HEK293 (cell line): ENCODE results near the gene OR2V2.

Experiments used
- CTCF ChIA-PET: fragments of 350-600 bp; formaldehyde crosslinking; extraction: SDS; loops from one replicate; lab custom pipeline; 2021; ENCODE audit warnings: antibody characterized with exemption; lab: Yijun Ruan, JAX
- POLR2A ChIA-PET: fragments of 300-600 bp; formaldehyde crosslinking; extraction: SDS; loops from one replicate; lab custom pipeline; 2020; ENCODE audit warnings: antibody characterized with exemption, inconsistent platforms; lab: Yijun Ruan, JAX
- H3K27ac ChIP-seq: fragments of 200-500 bp; sonication (Bioruptor generic); 2 replicates; pipeline ENCODE4 v1.5.1; 2014; ENCODE audit warnings: low read depth, low read length, control low read depth, inconsistent platforms; ENCODE audit errors: extremely low read depth
- H3K36me3 ChIP-seq, 2 experiments: fragments of 200-500 bp in 1 of 2; sonication (Bioruptor generic) in 1 of 2; 1 replicate in 1 of 2; 2 replicates in 1 of 2; pipeline ENCODE4 v1.5.1; 2014 to 2017; ENCODE audit warnings: inconsistent platforms in 2 of 2, low read length in 2 of 2; ENCODE audit not compliant: control insufficient read depth in 2 of 2, insufficient read depth in 1 of 2
- H3K4me1 ChIP-seq: fragments of 200-500 bp; sonication (Bioruptor generic); 2 replicates; pipeline ENCODE4 v1.5.1; 2014; ENCODE audit warnings: mild to moderate bottlenecking, low read length, inconsistent platforms; ENCODE audit not compliant: control insufficient read depth, insufficient read depth
- H3K4me3 ChIP-seq: 2 replicates; pipeline ENCODE4 v1.5.1; 2011; ENCODE audit warnings: low read depth, mild to moderate bottlenecking, control low read depth, low read length, moderate library complexity
- H3K9me3 ChIP-seq: fragments of 200-500 bp; sonication (Bioruptor generic); 2 replicates; pipeline ENCODE4 v1.5.1; 2014; ENCODE audit warnings: low read depth, low read length, inconsistent platforms; ENCODE audit not compliant: control insufficient read depth, insufficient read depth
- OVOL3 ChIP-seq: fragments of 450-650 bp; formaldehyde crosslinking; IDR thresholded peaks from 2 replicates; pipeline ENCODE4 v1.5.1; 2016; ENCODE audit warnings: missing biosample characterization, missing genetic modification characterization
- TCF7L2 ChIP-seq: IDR thresholded peaks from 2 replicates; pipeline ENCODE4 v1.6.1; 2011; ENCODE audit warnings: low read depth, mild to moderate bottlenecking, inconsistent platforms, low read length, moderate library complexity, borderline replicate concordance
- ZNF10 ChIP-seq: fragments of 450-650 bp; formaldehyde crosslinking; IDR thresholded peaks from 2 replicates; pipeline ENCODE4 v1.5.1; 2017; ENCODE audit warnings: missing biosample characterization, missing genetic modification characterization
- ZNF121 ChIP-seq: fragments of 450-650 bp; formaldehyde crosslinking; IDR thresholded peaks from 2 replicates; pipeline ENCODE4 v1.5.1; 2016; ENCODE audit warnings: missing biosample characterization, missing genetic modification characterization
- ZNF214 ChIP-seq: fragments of 450-650 bp; formaldehyde crosslinking; IDR thresholded peaks from 2 replicates; pipeline ENCODE4 v1.5.1; 2017; ENCODE audit warnings: missing biosample characterization, mild to moderate bottlenecking, missing genetic modification characterization, borderline replicate concordance
- ZNF335 ChIP-seq: fragments of 450-650 bp; formaldehyde crosslinking; conservative IDR thresholded peaks from 2 replicates; pipeline ENCODE4 v1.5.1; 2016; ENCODE audit warnings: missing biosample characterization, missing genetic modification characterization
- ZNF341 ChIP-seq: fragments of 450-650 bp; formaldehyde crosslinking; IDR thresholded peaks from 2 replicates; pipeline ENCODE4; 2016; ENCODE audit warnings: low read depth, missing biosample characterization, missing genetic modification characterization
- ZNF529 ChIP-seq: fragments of 450-650 bp; formaldehyde crosslinking; IDR thresholded peaks from 2 replicates; pipeline ENCODE4 v1.5.1; 2017; ENCODE audit warnings: missing genetic modification characterization, missing biosample characterization; ENCODE audit not compliant: insufficient replicate concordance
- ZNF558 ChIP-seq: fragments of 450-650 bp; formaldehyde crosslinking; IDR thresholded peaks from 2 replicates; pipeline ENCODE4 v1.5.1; 2016; ENCODE audit warnings: missing biosample characterization, missing genetic modification characterization
- ZNF610 ChIP-seq: fragments of 450-650 bp; formaldehyde crosslinking; IDR thresholded peaks from 2 replicates; pipeline ENCODE4 v1.5.1; 2016; ENCODE audit warnings: missing biosample characterization, missing genetic modification characterization, borderline replicate concordance
- ZNF626 ChIP-seq: fragments of 450-650 bp; sonication (Bioruptor Pico); formaldehyde crosslinking; IDR thresholded peaks from 2 replicates; pipeline ENCODE4 v1.5.1; 2018; ENCODE audit warnings: missing biosample characterization, missing genetic modification characterization, inconsistent platforms
- ZNF776 ChIP-seq: fragments of 450-650 bp; formaldehyde crosslinking; IDR thresholded peaks from 2 replicates; pipeline ENCODE4 v1.5.0; 2017; ENCODE audit warnings: missing biosample characterization, missing genetic modification characterization, borderline replicate concordance
- ZNF830 ChIP-seq: fragments of 450-650 bp; IDR thresholded peaks from 2 replicates; pipeline ENCODE4 v1.5.0; 2018; ENCODE audit warnings: missing biosample characterization, missing genetic modification characterization, low read depth, mild to moderate bottlenecking, moderate library complexity
- TF ChIP-seq, protein P1 (sequence below): fragments of 450-650 bp; formaldehyde crosslinking; conservative IDR thresholded peaks from 2 replicates; pipeline ENCODE4 v1.5.1; 2016; ENCODE audit warnings: low read depth, missing biosample characterization, missing genetic modification characterization
- TF ChIP-seq, protein P2 (sequence below): fragments of 450-650 bp; formaldehyde crosslinking; IDR thresholded peaks from 2 replicates; pipeline ENCODE4 v1.5.1; 2016; ENCODE audit warnings: missing biosample characterization, missing genetic modification characterization
- TF ChIP-seq, protein P3 (sequence below): fragments of 450-650 bp; formaldehyde crosslinking; IDR thresholded peaks from 2 replicates; pipeline ENCODE4 v1.5.1; 2017; ENCODE audit warnings: missing biosample characterization, missing genetic modification characterization
- TF ChIP-seq, protein P4 (sequence below): fragments of 450-650 bp; formaldehyde crosslinking; IDR thresholded peaks from 2 replicates; pipeline ENCODE4 v1.5.1; 2016; ENCODE audit warnings: missing biosample characterization, missing genetic modification characterization, low read depth

OR2V2 gene

DNA sequence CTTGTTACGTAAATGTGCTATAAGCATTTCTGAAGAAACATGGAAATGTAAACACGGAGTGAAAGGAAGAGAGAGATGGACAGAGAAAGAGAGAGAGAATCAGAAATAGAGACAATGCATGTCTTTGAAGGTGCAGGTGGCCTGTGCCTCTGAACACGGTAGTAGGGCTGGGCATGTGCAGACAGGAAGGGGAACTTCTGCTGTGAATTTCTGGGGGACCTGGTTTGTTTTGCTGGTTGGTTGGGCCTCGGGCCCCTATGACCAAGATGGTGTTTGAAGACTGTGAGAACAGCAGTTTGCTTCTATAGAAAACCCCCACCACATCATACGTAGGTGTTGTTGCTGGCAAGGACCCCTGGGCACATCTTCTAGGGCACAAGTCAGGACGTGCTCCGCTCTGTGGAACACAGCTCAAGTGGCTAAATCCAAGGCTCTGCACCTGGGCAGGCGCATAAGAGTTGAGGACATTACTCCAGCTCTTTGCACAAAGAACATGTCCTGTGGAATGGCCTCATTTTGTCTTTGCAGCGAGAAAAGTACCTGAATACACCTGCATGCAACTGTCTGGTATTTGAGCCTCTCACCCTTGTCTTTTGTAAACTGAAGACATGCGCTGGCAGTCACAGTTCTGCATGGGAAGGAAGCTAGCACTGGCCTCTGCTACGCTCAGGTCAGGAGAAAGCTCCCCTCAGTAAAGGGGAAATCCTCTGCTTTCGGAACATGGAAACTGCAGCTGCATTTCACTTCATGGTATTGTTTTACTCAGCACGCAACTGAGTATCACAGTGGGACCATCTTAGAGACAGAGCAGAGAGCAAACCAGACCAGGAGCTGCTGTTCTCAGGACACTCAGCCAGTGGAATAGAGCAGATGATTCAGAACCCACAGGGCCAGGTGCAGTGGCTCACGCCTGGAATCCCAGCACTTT lies 2.7 kb downstream of the OR2V2 start:
- CTCF ChIA-PET: interaction anchor here (0.7 to 1.6 kb wide), 4 partner anchors 12 to 281 kb away, joined by 3 to 5 read pairs (median 4); no protein-coding TSS in a partner anchor
- Histone ChIP-seq H3K4me1 (no peaks in the 10 kb centered on the region), H3K9me3 (no peaks in the 10 kb centered on the region), H3K27ac (no peak overlapping the region), H3K4me3 (no peak overlapping the region), H3K36me3 (no peaks in the 10 kb centered on the region)
- POLR2A ChIA-PET: no interaction called here
- TF ChIP-seq ZNF10: no peak
- TF ChIP-seq, protein P1, sequence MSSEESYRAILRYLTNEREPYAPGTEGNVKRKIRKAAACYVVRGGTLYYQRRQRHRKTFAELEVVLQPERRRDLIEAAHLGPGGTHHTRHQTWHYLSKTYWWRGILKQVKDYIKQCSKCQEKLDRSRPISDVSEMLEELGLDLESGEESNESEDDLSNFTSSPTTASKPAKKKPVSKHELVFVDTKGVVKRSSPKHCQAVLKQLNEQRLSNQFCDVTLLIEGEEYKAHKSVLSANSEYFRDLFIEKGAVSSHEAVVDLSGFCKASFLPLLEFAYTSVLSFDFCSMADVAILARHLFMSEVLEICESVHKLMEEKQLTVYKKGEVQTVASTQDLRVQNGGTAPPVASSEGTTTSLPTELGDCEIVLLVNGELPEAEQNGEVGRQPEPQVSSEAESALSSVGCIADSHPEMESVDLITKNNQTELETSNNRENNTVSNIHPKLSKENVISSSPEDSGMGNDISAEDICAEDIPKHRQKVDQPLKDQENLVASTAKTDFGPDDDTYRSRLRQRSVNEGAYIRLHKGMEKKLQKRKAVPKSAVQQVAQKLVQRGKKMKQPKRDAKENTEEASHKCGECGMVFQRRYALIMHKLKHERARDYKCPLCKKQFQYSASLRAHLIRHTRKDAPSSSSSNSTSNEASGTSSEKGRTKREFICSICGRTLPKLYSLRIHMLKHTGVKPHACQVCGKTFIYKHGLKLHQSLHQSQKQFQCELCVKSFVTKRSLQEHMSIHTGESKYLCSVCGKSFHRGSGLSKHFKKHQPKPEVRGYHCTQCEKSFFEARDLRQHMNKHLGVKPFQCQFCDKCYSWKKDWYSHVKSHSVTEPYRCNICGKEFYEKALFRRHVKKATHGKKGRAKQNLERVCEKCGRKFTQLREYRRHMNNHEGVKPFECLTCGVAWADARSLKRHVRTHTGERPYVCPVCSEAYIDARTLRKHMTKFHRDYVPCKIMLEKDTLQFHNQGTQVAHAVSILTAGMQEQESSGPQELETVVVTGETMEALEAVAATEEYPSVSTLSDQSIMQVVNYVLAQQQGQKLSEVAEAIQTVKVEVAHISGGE (tag by site-specific recombination): no peak
- TF ChIP-seq ZNF558: no peak
- TF ChIP-seq ZNF529 (tag by site-specific recombination): no peak
- TF ChIP-seq, protein P2, sequence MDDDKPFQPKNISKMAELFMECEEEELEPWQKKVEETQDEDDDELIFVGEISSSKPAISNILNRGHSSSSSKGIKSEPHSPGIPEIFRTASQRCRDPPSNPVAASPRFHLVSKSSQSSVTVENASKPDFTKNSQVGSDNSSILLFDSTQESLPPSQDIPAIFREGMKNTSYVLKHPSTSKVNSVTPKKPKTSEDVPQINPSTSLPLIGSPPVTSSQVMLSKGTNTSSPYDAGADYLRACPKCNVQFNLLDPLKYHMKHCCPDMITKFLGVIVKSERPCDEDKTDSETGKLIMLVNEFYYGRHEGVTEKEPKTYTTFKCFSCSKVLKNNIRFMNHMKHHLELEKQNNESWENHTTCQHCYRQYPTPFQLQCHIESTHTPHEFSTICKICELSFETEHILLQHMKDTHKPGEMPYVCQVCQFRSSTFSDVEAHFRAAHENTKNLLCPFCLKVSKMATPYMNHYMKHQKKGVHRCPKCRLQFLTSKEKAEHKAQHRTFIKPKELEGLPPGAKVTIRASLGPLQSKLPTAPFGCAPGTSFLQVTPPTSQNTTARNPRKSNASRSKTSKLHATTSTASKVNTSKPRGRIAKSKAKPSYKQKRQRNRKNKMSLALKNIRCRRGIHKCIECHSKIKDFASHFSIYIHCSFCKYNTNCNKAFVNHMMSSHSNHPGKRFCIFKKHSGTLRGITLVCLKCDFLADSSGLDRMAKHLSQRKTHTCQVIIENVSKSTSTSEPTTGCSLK: no peak
- TF ChIP-seq OVOL3 (tag by site-specific recombination): no peak
- TF ChIP-seq, protein P3, sequence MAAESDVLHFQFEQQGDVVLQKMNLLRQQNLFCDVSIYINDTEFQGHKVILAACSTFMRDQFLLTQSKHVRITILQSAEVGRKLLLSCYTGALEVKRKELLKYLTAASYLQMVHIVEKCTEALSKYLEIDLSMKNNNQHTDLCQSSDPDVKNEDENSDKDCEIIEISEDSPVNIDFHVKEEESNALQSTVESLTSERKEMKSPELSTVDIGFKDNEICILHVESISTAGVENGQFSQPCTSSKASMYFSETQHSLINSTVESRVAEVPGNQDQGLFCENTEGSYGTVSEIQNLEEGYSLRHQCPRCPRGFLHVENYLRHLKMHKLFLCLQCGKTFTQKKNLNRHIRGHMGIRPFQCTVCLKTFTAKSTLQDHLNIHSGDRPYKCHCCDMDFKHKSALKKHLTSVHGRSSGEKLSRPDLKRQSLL (tag by site-specific recombination): no peak
- TF ChIP-seq ZNF121 (tag by site-specific recombination): no peak
- no peak for TF ChIP-seq ZNF341 (tag by site-specific recombination)
- TF ChIP-seq ZNF610 (tag by site-specific recombination): no peak
- no peak for TF ChIP-seq ZNF214 (tag by site-specific recombination)

DNA sequence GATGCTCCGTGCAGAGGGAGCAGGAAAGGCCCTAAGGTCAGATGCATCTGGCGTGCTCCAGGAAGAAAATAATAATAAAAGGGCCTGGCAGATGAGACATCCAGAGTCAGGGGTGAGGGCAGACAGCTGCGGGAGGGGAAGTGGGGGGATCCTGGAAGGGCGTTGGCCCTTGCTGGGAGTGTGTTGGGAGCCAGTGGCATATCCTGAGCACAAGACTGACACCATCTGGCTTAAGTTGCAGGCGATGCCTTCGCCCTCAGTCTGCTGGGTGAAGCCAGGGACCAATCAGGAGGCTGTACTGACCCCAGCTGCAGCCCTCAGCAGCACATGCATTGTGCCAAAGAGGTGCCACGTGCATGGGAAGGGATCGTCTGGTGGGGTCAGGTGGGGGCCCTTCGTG lies 3.8 kb downstream of the OR2V2 start:
- Histone ChIP-seq H3K27ac (no peak overlapping the region), H3K4me3 (no peak overlapping the region), H3K9me3 (no peaks in the 10 kb centered on the region), H3K4me1 (no peaks in the 10 kb centered on the region), H3K36me3 (no peaks in the 10 kb centered on the region)
- TF ChIP-seq, protein P4, sequence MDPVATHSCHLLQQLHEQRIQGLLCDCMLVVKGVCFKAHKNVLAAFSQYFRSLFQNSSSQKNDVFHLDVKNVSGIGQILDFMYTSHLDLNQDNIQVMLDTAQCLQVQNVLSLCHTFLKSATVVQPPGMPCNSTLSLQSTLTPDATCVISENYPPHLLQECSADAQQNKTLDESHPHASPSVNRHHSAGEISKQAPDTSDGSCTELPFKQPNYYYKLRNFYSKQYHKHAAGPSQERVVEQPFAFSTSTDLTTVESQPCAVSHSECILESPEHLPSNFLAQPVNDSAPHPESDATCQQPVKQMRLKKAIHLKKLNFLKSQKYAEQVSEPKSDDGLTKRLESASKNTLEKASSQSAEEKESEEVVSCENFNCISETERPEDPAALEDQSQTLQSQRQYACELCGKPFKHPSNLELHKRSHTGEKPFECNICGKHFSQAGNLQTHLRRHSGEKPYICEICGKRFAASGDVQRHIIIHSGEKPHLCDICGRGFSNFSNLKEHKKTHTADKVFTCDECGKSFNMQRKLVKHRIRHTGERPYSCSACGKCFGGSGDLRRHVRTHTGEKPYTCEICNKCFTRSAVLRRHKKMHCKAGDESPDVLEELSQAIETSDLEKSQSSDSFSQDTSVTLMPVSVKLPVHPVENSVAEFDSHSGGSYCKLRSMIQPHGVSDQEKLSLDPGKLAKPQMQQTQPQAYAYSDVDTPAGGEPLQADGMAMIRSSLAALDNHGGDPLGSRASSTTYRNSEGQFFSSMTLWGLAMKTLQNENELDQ (tag by site-specific recombination): no peak
- TF ChIP-seq ZNF341 (tag by site-specific recombination) (peak; percentile 63), ZNF830 (tag by site-specific recombination) (no peak), ZNF626 (no peak), ZNF335 (tag by site-specific recombination) (no peak), TCF7L2 (no peak), ZNF776 (tag by site-specific recombination) (no peak)
- ChIA-PET POLR2A (no interaction called here), CTCF (interaction anchor here (0.8 to 1.6 kb wide), 2 partner anchors 13 to 367 kb away, joined by 3 read pairs; no protein-coding TSS in a partner anchor)
